Measurements from ENCODE around the gene PIP.
"Not testable (repeated sequence)": the region's sequence is repeated elsewhere in the genome, so short reads cannot be mapped to it uniquely, and the experiment has no call there.

Gene PIP

GRCh38 chr7:143177374-143178119 is 45.7 kb downstream of the PIP start:
- no peak for DNase-seq

DNA sequence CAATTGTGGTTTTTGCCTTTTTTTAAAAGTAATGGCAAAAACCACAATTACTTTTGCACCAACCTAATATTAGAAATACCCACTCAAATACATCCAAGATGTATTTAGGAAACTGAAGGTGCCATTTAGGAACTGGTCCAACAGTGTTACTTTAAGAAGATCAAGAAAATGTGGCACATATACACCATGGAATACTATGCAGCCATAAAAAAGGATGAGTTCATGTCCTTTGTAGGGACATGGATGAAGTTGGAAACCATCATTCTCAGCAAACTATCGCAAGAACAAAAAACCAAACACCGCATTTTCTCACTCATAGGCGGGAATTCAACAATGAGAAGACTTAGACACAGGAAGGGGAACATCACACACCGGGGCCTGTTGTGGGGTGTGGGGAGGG is 48.9 kb downstream of the PIP start:
- DNase-seq: not testable (repeated sequence)

GRCh38 chr7:143181349-143181748 is 49.5 kb downstream of the PIP start:
- no peak for DNase-seq

GRCh38 chr7:143183024-143183423 is 51.1 kb downstream of the PIP start, which contains the start of gene TAS2R39:
Gene TAS2R39 (plus strand): TSS chr7:143183419. CDS start chr7:143183419, 0 bp downstream.
- no peak for DNase-seq

DNA sequence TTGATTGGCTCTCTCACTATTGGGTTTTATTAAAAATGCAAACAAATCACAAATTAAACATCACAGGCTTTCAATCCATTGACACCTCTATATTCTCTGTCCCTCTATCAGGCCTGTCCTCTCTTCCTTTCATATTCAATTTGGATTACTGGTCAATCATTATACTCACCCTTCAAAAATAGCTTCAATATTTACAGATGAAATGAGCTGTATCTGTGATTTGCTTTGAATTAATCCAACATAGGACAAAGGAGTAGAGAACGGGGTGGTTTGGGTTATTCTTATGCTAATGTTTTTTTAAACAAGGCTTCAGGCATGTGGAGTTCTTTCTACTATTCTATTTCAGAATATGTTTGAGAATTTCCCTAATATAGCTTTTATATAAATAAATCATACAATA is 53.7 kb downstream of the PIP start:
- no peak for DNase-seq

DNA sequence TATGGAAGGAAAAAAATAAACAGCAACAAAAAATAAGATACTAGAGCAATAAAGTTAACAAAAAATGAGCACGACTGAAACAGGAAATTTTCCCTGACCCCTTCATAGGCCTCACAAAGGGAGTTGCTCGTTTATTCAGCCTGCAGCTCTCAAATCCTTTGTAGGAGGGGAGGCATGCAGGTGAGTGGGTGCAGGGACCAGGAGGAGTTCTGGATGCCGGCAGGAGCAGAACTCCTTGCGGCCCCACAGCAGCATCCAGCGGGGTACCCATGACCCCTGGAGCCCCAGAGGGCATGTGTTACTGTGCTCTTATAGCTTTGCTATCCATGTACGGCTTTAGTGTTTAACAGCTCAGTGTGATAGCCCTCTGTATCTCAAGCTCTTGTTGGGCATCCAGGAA is 57.1 kb downstream of the PIP start:
- DNase-seq: no peak
